ENCODE data around the gene QPRT.

QPRT gene

GRCh38 chr16:29734786-29735185, 55.8 kb downstream of the QPRT start:
- Histone ChIP-seq H3K9ac (ENCODE audit: low read depth, low read length) (no peak overlapping the region), H3K4me2 (ENCODE audit: insufficient read depth, low read length) (no peak overlapping the region), H3K27me3 (ENCODE audit: insufficient read depth, low read length, poor library complexity) (no peaks in the 10 kb centered on the region), H3K36me3 (ENCODE audit: insufficient read depth, low read length) (no peaks in the 10 kb centered on the region), H3K4me1 (ENCODE audit: insufficient read depth, low read length) (peaks cover 12% of the 10 kb centered on the region), H2AFZ (ENCODE audit: low read depth, low read length) (no peak overlapping the region), H3K79me2 (ENCODE audit: insufficient read depth, low read length) (no peaks in the 10 kb centered on the region), H3K4me3 (ENCODE audit: low read depth in 1 of 2, low read length in 2 of 2) (no peak overlapping the region), H4K20me1 (ENCODE audit: insufficient read depth, low read length) (no peaks in the 10 kb centered on the region), H3K9me3 (ENCODE audit: insufficient read depth, low read length, severe bottlenecking) (no peaks in the 10 kb centered on the region), H3K27ac (ENCODE audit: low read length) (no peak overlapping the region)
- ATAC-seq (ENCODE audit: insufficient read depth, low read depth) (no peak), DNase-seq (no peak)
- TF ChIP-seq EZH2 (IDR thresholded peaks at IDR 0.05; ENCODE audit: borderline replicate concordance, low read depth, low read length, severe bottlenecking), result no peak

GRCh38 chr16:29736112-29736511, 57.1 kb downstream of the QPRT start:
- H3K4me3 ChIP-seq (ENCODE audit: low read depth in 1 of 2, low read length in 2 of 2), result no peak overlapping the region
- DNase-seq, result no peak
- no peaks in the 10 kb centered on the region for H3K36me3 ChIP-seq (ENCODE audit: insufficient read depth, low read length)
- no peak overlapping the region for H3K27ac ChIP-seq (ENCODE audit: low read length)
- no peaks in the 10 kb centered on the region for H4K20me1 ChIP-seq (ENCODE audit: insufficient read depth, low read length)
- no peak for TF ChIP-seq EZH2 (IDR thresholded peaks at IDR 0.05; ENCODE audit: borderline replicate concordance, low read depth, low read length, severe bottlenecking)
- TF ChIP-seq CTCF (IDR thresholded peaks at IDR 0.05; ENCODE audit: borderline replicate concordance, extremely low read depth, low read length, poor library complexity, severe bottlenecking), result no peak
- no peak overlapping the region for H3K9ac ChIP-seq (ENCODE audit: low read depth, low read length)
- no peak overlapping the region for H2AFZ ChIP-seq (ENCODE audit: low read depth, low read length)
- no peaks in the 10 kb centered on the region for H3K27me3 ChIP-seq (ENCODE audit: insufficient read depth, low read length, poor library complexity)
- H3K4me1 ChIP-seq (ENCODE audit: insufficient read depth, low read length), result peaks cover 12% of the 10 kb centered on the region
- ATAC-seq (ENCODE audit: insufficient read depth, low read depth), result no peak
- no peaks in the 10 kb centered on the region for H3K79me2 ChIP-seq (ENCODE audit: insufficient read depth, low read length)
- H3K9me3 ChIP-seq (ENCODE audit: insufficient read depth, low read length, severe bottlenecking), result no peaks in the 10 kb centered on the region
- H3K4me2 ChIP-seq (ENCODE audit: insufficient read depth, low read length), result no peak overlapping the region

- H3K79me2 ChIP-seq (ENCODE audit: insufficient read depth, low read length), result no peaks in the 10 kb centered on the region
- no peak overlapping the region for H2AFZ ChIP-seq (ENCODE audit: low read depth, low read length)
- peaks cover 12% of the 10 kb centered on the region for H3K4me1 ChIP-seq (ENCODE audit: insufficient read depth, low read length)
- no peaks in the 10 kb centered on the region for H4K20me1 ChIP-seq (ENCODE audit: insufficient read depth, low read length)
- no peaks in the 10 kb centered on the region for H3K9me3 ChIP-seq (ENCODE audit: insufficient read depth, low read length, severe bottlenecking)
- no peak overlapping the region for H3K9ac ChIP-seq (ENCODE audit: low read depth, low read length)
- no peak for TF ChIP-seq EZH2 (IDR thresholded peaks at IDR 0.05; ENCODE audit: borderline replicate concordance, low read depth, low read length, severe bottlenecking)
- no peak for TF ChIP-seq CTCF (IDR thresholded peaks at IDR 0.05; ENCODE audit: borderline replicate concordance, extremely low read depth, low read length, poor library complexity, severe bottlenecking)
- DNase-seq (no peak), ATAC-seq (ENCODE audit: insufficient read depth, low read depth) (no peak)
- H3K36me3 ChIP-seq (ENCODE audit: insufficient read depth, low read length), result no peaks in the 10 kb centered on the region
- no peak overlapping the region for H3K4me3 ChIP-seq (ENCODE audit: low read depth in 1 of 2, low read length in 2 of 2)
- H3K27me3 ChIP-seq (ENCODE audit: insufficient read depth, low read length, poor library complexity), result no peaks in the 10 kb centered on the region
- H3K4me2 ChIP-seq (ENCODE audit: insufficient read depth, low read length), result no peak overlapping the region
- H3K27ac ChIP-seq (ENCODE audit: low read length), result no peak overlapping the region
Measured at GRCh38 chr16:29736764-29737163, 57.8 kb downstream of the QPRT start.

GRCh38 chr16:29737713-29738112, 58.7 kb downstream of the QPRT start:
- Histone ChIP-seq H3K4me3 (ENCODE audit: low read depth in 1 of 2, low read length in 2 of 2) (no peak overlapping the region), H3K27ac (ENCODE audit: low read length) (no peak overlapping the region), H3K4me2 (ENCODE audit: insufficient read depth, low read length) (no peak overlapping the region), H3K36me3 (ENCODE audit: insufficient read depth, low read length) (no peaks in the 10 kb centered on the region), H3K9me3 (ENCODE audit: insufficient read depth, low read length, severe bottlenecking) (no peaks in the 10 kb centered on the region), H2AFZ (ENCODE audit: low read depth, low read length) (no peak overlapping the region), H3K79me2 (ENCODE audit: insufficient read depth, low read length) (no peaks in the 10 kb centered on the region), H3K9ac (ENCODE audit: low read depth, low read length) (no peak overlapping the region), H4K20me1 (ENCODE audit: insufficient read depth, low read length) (no peaks in the 10 kb centered on the region), H3K27me3 (ENCODE audit: insufficient read depth, low read length, poor library complexity) (no peaks in the 10 kb centered on the region), H3K4me1 (ENCODE audit: insufficient read depth, low read length) (peaks cover 12% of the 10 kb centered on the region)
- TF ChIP-seq EZH2 (IDR thresholded peaks at IDR 0.05; ENCODE audit: borderline replicate concordance, low read depth, low read length, severe bottlenecking), result no peak
- no peak for TF ChIP-seq CTCF (IDR thresholded peaks at IDR 0.05; ENCODE audit: borderline replicate concordance, extremely low read depth, low read length, poor library complexity, severe bottlenecking)
- no peak for DNase-seq
- ATAC-seq (ENCODE audit: insufficient read depth, low read depth), result no peak

Data from DND-41 (cell line).